ENCODE data around the gene OR1E2.
"Not testable (repeated sequence)": the region's sequence is repeated elsewhere in the genome, so short reads cannot be mapped to it uniquely, and the experiment has no call there.

OR1E2 gene

DNA sequence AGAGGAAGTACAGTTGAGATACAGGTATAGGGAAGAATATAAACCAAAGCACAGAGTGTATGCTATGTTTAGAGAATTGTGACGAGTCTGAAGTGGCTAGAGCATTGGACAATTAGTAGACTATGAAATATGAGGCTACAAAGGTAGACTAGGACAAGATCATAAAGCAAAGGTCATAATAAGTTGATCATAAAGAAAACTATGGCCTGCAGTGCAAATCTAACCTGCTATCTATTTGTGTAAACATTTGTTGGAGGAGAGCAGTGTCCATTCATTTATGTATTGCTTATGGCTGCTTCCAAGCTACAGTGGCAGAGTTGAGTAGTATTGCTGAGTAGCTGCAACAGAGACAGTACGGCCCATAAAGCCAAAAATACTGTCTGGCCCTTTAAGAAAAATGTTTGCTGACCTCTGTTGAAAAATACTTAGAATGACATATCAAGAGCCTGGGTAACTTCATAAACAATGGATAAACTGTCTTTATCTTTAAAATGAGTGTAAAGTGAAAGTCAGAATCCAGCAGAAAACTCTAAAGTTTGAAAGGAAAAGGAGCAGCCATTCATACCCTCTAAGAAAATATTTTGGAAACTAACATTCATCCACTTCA, 14.5 kb upstream of the OR1E2 start:
- H3K27me3 ChIP-seq (ENCODE audit: control insufficient read depth in 2 of 2, insufficient read depth in 2 of 2, low read length in 2 of 2) = no peaks in the 10 kb centered on the region
- no peaks in the 10 kb centered on the region for H3K9me3 ChIP-seq (ENCODE audit: control insufficient read depth in 2 of 2, low read length in 2 of 2)
- no peak overlapping the region for H3K27ac ChIP-seq (ENCODE audit: low read depth in 2 of 2, low read length in 2 of 2)
- H3K9ac ChIP-seq (ENCODE audit: low read depth in 1 of 2, low read length in 2 of 2) = no peak overlapping the region
- no peaks in the 10 kb centered on the region for H3K36me3 ChIP-seq (ENCODE audit: control insufficient read depth in 2 of 2, insufficient read depth in 2 of 2, low read length in 2 of 2)
- H3K4me3 ChIP-seq (ENCODE audit: low read length in 2 of 2) = no peak overlapping the region
- peaks cover 0 to 8% of the 10 kb centered on the region in 2 donors for H3K4me1 ChIP-seq (ENCODE audit: control insufficient read depth in 2 of 2, insufficient read depth in 2 of 2, low read length in 2 of 2)

DNA sequence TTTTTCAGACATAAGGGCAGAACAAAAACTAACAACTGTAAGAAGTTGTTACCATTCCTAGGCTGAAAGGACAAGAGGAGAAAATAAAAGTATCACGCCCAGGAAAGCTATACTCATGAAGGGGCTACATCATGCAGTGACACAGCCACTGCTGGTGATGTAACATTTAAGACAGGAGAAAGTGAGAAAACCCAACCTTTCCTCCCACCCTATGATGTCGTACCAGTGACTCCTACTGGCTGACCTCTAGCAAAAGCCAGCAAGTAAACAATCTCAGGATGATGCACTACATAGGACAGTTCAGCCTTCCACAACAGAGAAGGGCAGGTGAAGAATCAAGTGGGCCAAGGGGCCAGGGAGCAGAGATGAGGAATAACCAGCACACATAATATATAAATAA, 14.0 kb upstream of the OR1E2 start:
- Histone ChIP-seq H3K36me3 (ENCODE audit: control insufficient read depth in 2 of 2, insufficient read depth in 2 of 2, low read length in 2 of 2) (no peaks in the 10 kb centered on the region), H3K9me3 (ENCODE audit: control insufficient read depth in 2 of 2, low read length in 2 of 2) (no peaks in the 10 kb centered on the region), H3K9ac (ENCODE audit: low read depth in 1 of 2, low read length in 2 of 2) (no peak overlapping the region), H3K4me1 (ENCODE audit: control insufficient read depth in 2 of 2, insufficient read depth in 2 of 2, low read length in 2 of 2) (peaks cover 0 to 8% of the 10 kb centered on the region in 2 donors), H3K4me3 (ENCODE audit: low read length in 2 of 2) (no peak overlapping the region), H3K27ac (ENCODE audit: low read depth in 2 of 2, low read length in 2 of 2) (no peak overlapping the region), H3K27me3 (ENCODE audit: control insufficient read depth in 2 of 2, insufficient read depth in 2 of 2, low read length in 2 of 2) (no peaks in the 10 kb centered on the region)

GRCh38 chr17:3440451-3440850, 6.8 kb upstream of the OR1E2 start:
- H3K9ac ChIP-seq (ENCODE audit: low read depth in 1 of 2, low read length in 2 of 2) = no peak overlapping the region
- no peak overlapping the region for H3K4me3 ChIP-seq (ENCODE audit: low read length in 2 of 2)
- no peaks in the 10 kb centered on the region for H3K27me3 ChIP-seq (ENCODE audit: control insufficient read depth in 2 of 2, insufficient read depth in 2 of 2, low read length in 2 of 2)
- H3K36me3 ChIP-seq (ENCODE audit: control insufficient read depth in 2 of 2, insufficient read depth in 2 of 2, low read length in 2 of 2) = no peaks in the 10 kb centered on the region
- H3K27ac ChIP-seq (ENCODE audit: low read depth in 2 of 2, low read length in 2 of 2) = no peak overlapping the region
- H3K9me3 ChIP-seq (ENCODE audit: control insufficient read depth in 2 of 2, low read length in 2 of 2) = no peaks in the 10 kb centered on the region
- H3K4me1 ChIP-seq (ENCODE audit: control insufficient read depth in 2 of 2, insufficient read depth in 2 of 2, low read length in 2 of 2) = no peaks in the 10 kb centered on the region

GRCh38 chr17:3438368-3438767, 4.7 kb upstream of the OR1E2 start:
- H3K4me1 ChIP-seq (ENCODE audit: control insufficient read depth in 2 of 2, insufficient read depth in 2 of 2, low read length in 2 of 2) = no peaks in the 10 kb centered on the region
- no peak overlapping the region for H3K4me3 ChIP-seq (ENCODE audit: low read length in 2 of 2)
- no peaks in the 10 kb centered on the region for H3K36me3 ChIP-seq (ENCODE audit: control insufficient read depth in 2 of 2, insufficient read depth in 2 of 2, low read length in 2 of 2)
- H3K27ac ChIP-seq (ENCODE audit: low read depth in 2 of 2, low read length in 2 of 2) = no peak overlapping the region
- no peak overlapping the region for H3K9ac ChIP-seq (ENCODE audit: low read depth in 1 of 2, low read length in 2 of 2)
- H3K9me3 ChIP-seq (ENCODE audit: control insufficient read depth in 2 of 2, low read length in 2 of 2) = no peaks in the 10 kb centered on the region
- H3K27me3 ChIP-seq (ENCODE audit: control insufficient read depth in 2 of 2, insufficient read depth in 2 of 2, low read length in 2 of 2) = no peaks in the 10 kb centered on the region

DNA sequence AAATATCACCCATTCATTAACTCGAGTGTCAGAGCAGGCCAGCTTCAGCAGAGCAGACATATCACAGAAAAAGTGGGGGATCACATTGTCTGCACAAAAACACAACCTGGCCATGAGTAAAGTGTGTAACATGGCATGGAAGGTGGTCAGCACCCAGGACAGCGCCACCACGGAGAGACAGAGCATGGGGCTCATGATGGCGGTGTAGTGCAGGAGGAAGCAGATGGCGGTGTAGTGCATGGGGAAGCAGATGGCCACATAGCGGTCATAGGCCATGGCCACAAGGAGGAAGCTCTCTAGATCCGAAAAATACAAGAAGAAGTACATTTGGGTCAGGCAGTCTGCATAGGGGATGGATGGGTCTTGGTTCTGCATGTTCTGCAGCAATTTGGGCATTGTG, 426 bp downstream of the OR1E2 start:
- not testable (repeated sequence) for H3K27ac ChIP-seq (ENCODE audit: low read depth in 2 of 2, low read length in 2 of 2); H3K9ac ChIP-seq (ENCODE audit: low read depth in 1 of 2, low read length in 2 of 2); H3K36me3 ChIP-seq (ENCODE audit: control insufficient read depth in 2 of 2, insufficient read depth in 2 of 2, low read length in 2 of 2); H3K9me3 ChIP-seq (ENCODE audit: control insufficient read depth in 2 of 2, low read length in 2 of 2); H3K4me1 ChIP-seq (ENCODE audit: control insufficient read depth in 2 of 2, insufficient read depth in 2 of 2, low read length in 2 of 2); H3K4me3 ChIP-seq (ENCODE audit: low read length in 2 of 2); H3K27me3 ChIP-seq (ENCODE audit: control insufficient read depth in 2 of 2, insufficient read depth in 2 of 2, low read length in 2 of 2)

DNA sequence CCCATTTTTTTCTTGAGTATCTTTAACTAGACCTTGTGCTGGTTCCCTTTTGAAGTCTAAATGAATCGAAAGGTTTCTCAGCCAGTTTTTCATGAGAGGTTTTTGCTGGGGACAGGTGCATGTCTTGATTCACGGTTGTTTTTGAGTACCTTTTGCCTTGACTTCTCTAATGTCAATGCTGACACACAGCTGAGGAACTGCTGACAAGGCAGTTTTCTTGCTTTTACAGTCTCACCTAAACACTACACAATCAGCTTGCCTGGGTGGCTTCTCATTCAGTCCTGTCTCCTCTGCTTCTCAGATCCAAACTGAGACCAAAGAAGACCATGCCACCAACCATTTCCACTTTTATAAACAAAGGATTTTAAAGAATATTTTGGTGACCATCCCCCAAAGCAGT, 15.4 kb downstream of the OR1E2 start:
- no peaks in the 10 kb centered on the region for H3K4me1 ChIP-seq (ENCODE audit: control insufficient read depth in 2 of 2, insufficient read depth in 2 of 2, low read length in 2 of 2)
- H3K36me3 ChIP-seq (ENCODE audit: control insufficient read depth in 2 of 2, insufficient read depth in 2 of 2, low read length in 2 of 2) = no peaks in the 10 kb centered on the region
- no peak overlapping the region for H3K9ac ChIP-seq (ENCODE audit: low read depth in 1 of 2, low read length in 2 of 2)
- H3K4me3 ChIP-seq (ENCODE audit: low read length in 2 of 2) = no peak overlapping the region
- H3K27me3 ChIP-seq (ENCODE audit: control insufficient read depth in 2 of 2, insufficient read depth in 2 of 2, low read length in 2 of 2) = no peaks in the 10 kb centered on the region
- no peak overlapping the region for H3K27ac ChIP-seq (ENCODE audit: low read depth in 2 of 2, low read length in 2 of 2)
- H3K9me3 ChIP-seq (ENCODE audit: control insufficient read depth in 2 of 2, low read length in 2 of 2) = no peaks in the 10 kb centered on the region

DNA sequence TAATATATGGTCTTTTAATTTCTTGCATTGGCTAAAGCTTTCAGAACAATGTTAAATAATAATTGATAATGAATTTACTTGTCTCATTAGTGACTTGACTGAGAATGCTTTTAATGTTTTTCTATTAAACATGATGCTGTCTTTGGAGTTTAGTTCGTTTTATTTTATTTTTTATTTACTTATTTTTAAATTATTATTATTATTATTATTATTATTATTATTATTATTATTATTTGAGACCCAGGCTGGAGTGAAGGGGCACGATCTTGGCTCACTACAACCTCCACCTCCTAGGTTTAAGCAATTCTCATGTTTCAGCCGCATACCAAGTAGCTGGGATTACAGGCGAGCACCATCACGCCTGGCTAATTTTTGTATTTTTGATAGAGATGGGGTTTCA, 18.0 kb downstream of the OR1E2 start:
- H3K4me3 ChIP-seq (ENCODE audit: low read length in 2 of 2) = no peak overlapping the region
- no peak overlapping the region for H3K9ac ChIP-seq (ENCODE audit: low read depth in 1 of 2, low read length in 2 of 2)
- no peaks in the 10 kb centered on the region for H3K27me3 ChIP-seq (ENCODE audit: control insufficient read depth in 2 of 2, insufficient read depth in 2 of 2, low read length in 2 of 2)
- H3K4me1 ChIP-seq (ENCODE audit: control insufficient read depth in 2 of 2, insufficient read depth in 2 of 2, low read length in 2 of 2) = no peaks in the 10 kb centered on the region
- no peaks in the 10 kb centered on the region for H3K9me3 ChIP-seq (ENCODE audit: control insufficient read depth in 2 of 2, low read length in 2 of 2)
- no peak overlapping the region for H3K27ac ChIP-seq (ENCODE audit: low read depth in 2 of 2, low read length in 2 of 2)
- no peaks in the 10 kb centered on the region for H3K36me3 ChIP-seq (ENCODE audit: control insufficient read depth in 2 of 2, insufficient read depth in 2 of 2, low read length in 2 of 2)

- not testable (repeated sequence) for H3K4me1 ChIP-seq (ENCODE audit: control insufficient read depth in 2 of 2, insufficient read depth in 2 of 2, low read length in 2 of 2); H3K4me3 ChIP-seq (ENCODE audit: low read length in 2 of 2); H3K36me3 ChIP-seq (ENCODE audit: control insufficient read depth in 2 of 2, insufficient read depth in 2 of 2, low read length in 2 of 2)
Measured at GRCh38 chr17:3412216-3412615, 21.4 kb downstream of the OR1E2 start.

GRCh38 chr17:3411070-3411469, 22.6 kb downstream of the OR1E2 start, which contains the start of gene OR3A3:
Gene OR3A3 (plus strand): TSS chr17:3411370.
- H3K27me3 ChIP-seq (ENCODE audit: control insufficient read depth in 2 of 2, insufficient read depth in 2 of 2, low read length in 2 of 2) = no peaks in the 10 kb centered on the region
- no peak within 1 kb of the TSS for H3K27ac ChIP-seq (ENCODE audit: low read depth in 2 of 2, low read length in 2 of 2)
- H3K4me1 ChIP-seq (ENCODE audit: control insufficient read depth in 2 of 2, insufficient read depth in 2 of 2, low read length in 2 of 2) = no peaks in the 10 kb centered on the region
- H3K36me3 ChIP-seq (ENCODE audit: control insufficient read depth in 2 of 2, insufficient read depth in 2 of 2, low read length in 2 of 2) = no peaks in the 10 kb centered on the region
- no peak within 1 kb of the TSS for H3K9ac ChIP-seq (ENCODE audit: low read depth in 1 of 2, low read length in 2 of 2)
- H3K9me3 ChIP-seq (ENCODE audit: control insufficient read depth in 2 of 2, low read length in 2 of 2) = no peaks in the 10 kb centered on the region
- H3K4me3 ChIP-seq (ENCODE audit: low read length in 2 of 2) = no peak within 1 kb of the TSS

More at GRCh38 chr17:3412216-3412615, 21.4 kb downstream of the OR1E2 start:
- H3K9me3 ChIP-seq (ENCODE audit: control insufficient read depth in 2 of 2, low read length in 2 of 2); H3K9ac ChIP-seq (ENCODE audit: low read depth in 1 of 2, low read length in 2 of 2); H3K27ac ChIP-seq (ENCODE audit: low read depth in 2 of 2, low read length in 2 of 2); H3K27me3 ChIP-seq (ENCODE audit: control insufficient read depth in 2 of 2, insufficient read depth in 2 of 2, low read length in 2 of 2): not testable (repeated sequence)

DNA sequence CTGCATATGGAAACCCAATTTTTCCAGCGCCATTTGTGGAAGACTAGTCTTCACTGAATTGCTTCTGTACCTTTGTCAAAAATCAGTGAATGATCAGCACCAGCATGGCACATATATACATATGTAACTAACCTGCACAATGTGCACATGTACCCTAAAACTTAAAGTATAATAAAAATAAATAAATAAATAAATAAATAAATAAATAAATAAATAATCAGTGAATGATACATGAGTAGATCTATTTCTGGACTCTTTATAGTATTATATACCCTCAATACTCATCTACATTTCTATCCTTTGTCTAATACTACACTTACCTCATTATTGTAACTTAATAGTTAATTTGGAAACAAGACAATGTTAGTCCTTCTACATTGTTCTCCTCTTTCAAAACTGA, 29.8 kb downstream of the OR1E2 start:
- H3K9me3 ChIP-seq (ENCODE audit: control insufficient read depth in 2 of 2, low read length in 2 of 2); H3K9ac ChIP-seq (ENCODE audit: low read depth in 1 of 2, low read length in 2 of 2); H3K4me3 ChIP-seq (ENCODE audit: low read length in 2 of 2); H3K27ac ChIP-seq (ENCODE audit: low read depth in 2 of 2, low read length in 2 of 2); H3K27me3 ChIP-seq (ENCODE audit: control insufficient read depth in 2 of 2, insufficient read depth in 2 of 2, low read length in 2 of 2); H3K36me3 ChIP-seq (ENCODE audit: control insufficient read depth in 2 of 2, insufficient read depth in 2 of 2, low read length in 2 of 2); H3K4me1 ChIP-seq (ENCODE audit: control insufficient read depth in 2 of 2, insufficient read depth in 2 of 2, low read length in 2 of 2): not testable (repeated sequence)

DNA sequence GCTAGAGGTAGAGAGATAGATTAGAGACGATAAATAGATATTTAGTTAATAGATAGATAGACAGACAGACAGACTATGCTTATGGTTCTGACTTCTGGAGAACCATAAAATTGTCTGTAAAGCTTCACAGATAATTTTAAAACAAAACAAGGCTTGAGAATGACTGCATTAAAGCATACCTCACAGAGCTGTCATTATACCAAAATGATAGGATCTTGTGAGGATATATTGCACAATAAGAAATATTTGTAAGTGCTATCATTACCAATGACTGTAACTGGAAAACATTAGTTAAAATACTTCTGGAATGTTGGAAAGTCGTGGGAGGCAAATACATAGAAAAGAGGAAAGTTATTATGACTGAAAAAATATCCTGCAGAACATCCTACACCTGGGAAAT, 31.9 kb downstream of the OR1E2 start:
- Histone ChIP-seq H3K9me3 (ENCODE audit: control insufficient read depth in 2 of 2, low read length in 2 of 2) (no peaks in the 10 kb centered on the region), H3K27ac (ENCODE audit: low read depth in 2 of 2, low read length in 2 of 2) (no peak overlapping the region), H3K27me3 (ENCODE audit: control insufficient read depth in 2 of 2, insufficient read depth in 2 of 2, low read length in 2 of 2) (no peaks in the 10 kb centered on the region), H3K9ac (ENCODE audit: low read depth in 1 of 2, low read length in 2 of 2) (no peak overlapping the region), H3K4me1 (ENCODE audit: control insufficient read depth in 2 of 2, insufficient read depth in 2 of 2, low read length in 2 of 2) (no peaks in the 10 kb centered on the region), H3K36me3 (ENCODE audit: control insufficient read depth in 2 of 2, insufficient read depth in 2 of 2, low read length in 2 of 2) (no peaks in the 10 kb centered on the region), H3K4me3 (ENCODE audit: low read length in 2 of 2) (no peak overlapping the region)

Data from mucosa of rectum (tissue), 2 donors.